ENCODE results near the gene STXBP2. TPM values are rescaled to one million over a fixed set of nuclear protein-coding genes. Genes with fewer than 3 reads are reported as not detected.
A peak's percentile ranks its signal among the peaks of the same experiment; 100 is the strongest.

The STXBP2 gene
- total RNA-seq, 4 donors from 2014 or later, result 29.7 to 46.1 (median 37.7) TPM

GRCh38 chr19:7625763-7626372 lies 11.0 kb upstream of the STXBP2 start:
- no peak for TF ChIP-seq CTCF (IDR thresholded peaks at IDR 0.05)
- DNase-seq (ENCODE audit: low spot score), result no peak
- ATAC-seq (ENCODE audit: low FRiP score), result no peak

- TF ChIP-seq CTCF (IDR thresholded peaks at IDR 0.05), result no peak
- ATAC-seq (ENCODE audit: low FRiP score), result no peak
- no peak for DNase-seq (ENCODE audit: low spot score)
Measured at GRCh38 chr19:7627166-7627565, 9.7 kb upstream of the STXBP2 start.

- no peak for TF ChIP-seq CTCF (IDR thresholded peaks at IDR 0.05)
- ATAC-seq (ENCODE audit: low FRiP score) (no peak), DNase-seq (ENCODE audit: low spot score) (no peak)
Measured at GRCh38 chr19:7628589-7629311, 8.2 kb upstream of the STXBP2 start.

DNA sequence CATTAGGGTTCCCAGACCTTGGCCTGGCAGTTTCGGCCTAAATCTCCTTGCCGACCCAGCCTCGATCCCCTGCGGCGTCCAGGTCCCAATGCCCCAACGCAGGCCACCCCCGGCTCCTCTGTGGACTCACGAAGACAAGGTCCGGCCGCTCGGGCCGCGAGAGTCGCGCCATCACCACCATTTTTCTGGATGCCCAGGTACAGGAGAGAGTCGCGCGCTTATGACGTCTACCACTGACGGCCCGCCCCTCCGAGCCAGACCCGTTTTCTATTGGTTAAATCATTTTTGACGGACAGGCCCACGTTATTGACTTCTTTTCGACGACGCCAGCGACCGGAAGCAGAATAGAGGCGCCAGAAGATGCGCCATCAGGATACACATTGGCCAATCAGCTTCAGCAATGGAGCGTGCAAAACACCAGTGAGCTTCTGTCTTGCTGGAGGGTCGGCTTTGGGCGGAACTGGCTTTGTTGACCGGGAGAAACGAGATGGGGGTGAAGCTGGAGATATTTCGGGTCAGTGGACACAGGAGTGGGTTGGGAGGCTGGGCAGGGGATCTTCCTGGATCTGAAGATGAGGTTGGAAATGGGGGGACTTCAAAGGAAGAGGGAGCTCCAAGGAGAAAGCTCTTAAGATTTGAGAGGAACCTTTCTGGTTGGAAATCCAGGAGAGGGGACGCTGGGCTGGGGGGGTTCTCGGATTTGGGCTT lies 7.4 kb upstream of the STXBP2 start, which contains the start of the genes PET100 and XAB2:
Gene PET100 (plus strand): TSS at position 447 of the 708 bp plus-strand sequence. CDS start 41 bp downstream, at position 488.
Gene XAB2 (minus strand): TSS at position 199 of the 708 bp plus-strand sequence. CDS start 18 bp downstream, at position 181.
- ATAC-seq (ENCODE audit: low FRiP score), result peak; percentile 96
- DNase-seq (ENCODE audit: low spot score), result peak; percentile 87
- TF ChIP-seq CTCF (IDR thresholded peaks at IDR 0.05), result no peak

DNA sequence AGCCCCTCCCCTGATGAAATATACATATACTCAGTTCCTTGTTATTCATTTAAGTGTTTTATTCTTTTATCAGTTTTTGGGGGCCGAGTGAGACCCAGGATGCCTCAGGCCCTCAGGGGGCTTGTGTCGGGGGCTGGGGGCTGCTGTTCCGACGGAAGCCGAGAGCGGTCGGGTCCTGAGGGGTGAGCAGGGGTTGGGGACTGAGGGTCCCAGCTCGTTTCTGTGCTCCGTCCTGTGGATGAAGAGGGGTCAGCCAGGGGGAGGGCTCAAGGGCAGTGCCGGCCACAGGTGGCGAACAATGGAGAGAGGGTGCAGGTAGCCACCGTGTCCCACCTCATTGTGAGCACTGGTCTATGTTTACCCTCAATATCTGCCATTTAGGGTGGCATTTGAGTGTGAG lies 5.3 kb upstream of the STXBP2 start:
- DNase-seq (ENCODE audit: low spot score) (no peak), ATAC-seq (ENCODE audit: low FRiP score) (no peak)
- TF ChIP-seq CTCF (IDR thresholded peaks at IDR 0.05), result no peak

GRCh38 chr19:7632340-7633203 lies 4.3 kb upstream of the STXBP2 start:
- no peak for TF ChIP-seq CTCF (IDR thresholded peaks at IDR 0.05)
- ATAC-seq (ENCODE audit: low FRiP score), result no peak
- DNase-seq (ENCODE audit: low spot score), result no peak

All from omental fat pad (tissue), 4 donors.